ENCODE data around the gene RPL15. TPM values are rescaled to one million over a fixed set of nuclear protein-coding genes. Genes with fewer than 3 reads are reported as not detected.

The RPL15 gene
- total and polyA plus RNA-seq, 4 donors = 1,285 to 3,372 (median 2,309) TPM

- no peak for DNase-seq
- Histone ChIP-seq H3K36me3 (ENCODE audit: control insufficient read depth in 4 of 4, insufficient read depth in 4 of 4, low read length in 4 of 4) (peaks cover 2 to 29% (median 5%) of the 10 kb centered on the region in 4 donors), H3K27ac (ENCODE audit: low read depth in 1 of 2, low read length in 1 of 2) (no peak overlapping the region), H3K9ac (ENCODE audit: insufficient read depth in 1 of 2, low read length in 2 of 2) (no peak overlapping the region), H3K4me1 (ENCODE audit: control insufficient read depth in 5 of 5, insufficient read depth in 5 of 5, low read length in 5 of 5) (peaks cover 0 to 30% (median 3%) of the 10 kb centered on the region in 5 donors), H3K27me3 (ENCODE audit: control insufficient read depth in 3 of 3, insufficient read depth in 3 of 3, low read length in 2 of 3) (no peaks in the 10 kb centered on the region), H3K9me3 (ENCODE audit: control insufficient read depth in 4 of 4, insufficient read depth in 3 of 4, low read length in 3 of 4) (no peaks in the 10 kb centered on the region), H3K4me3 (no peak overlapping the region)
- ATAC-seq (ENCODE audit: insufficient read depth, low FRiP score) = no peak
- WGBS, 2 donors = 68 to 80% methylated on average over 3 of the region's 3 CpGs
- TF ChIP-seq, protein P1, sequence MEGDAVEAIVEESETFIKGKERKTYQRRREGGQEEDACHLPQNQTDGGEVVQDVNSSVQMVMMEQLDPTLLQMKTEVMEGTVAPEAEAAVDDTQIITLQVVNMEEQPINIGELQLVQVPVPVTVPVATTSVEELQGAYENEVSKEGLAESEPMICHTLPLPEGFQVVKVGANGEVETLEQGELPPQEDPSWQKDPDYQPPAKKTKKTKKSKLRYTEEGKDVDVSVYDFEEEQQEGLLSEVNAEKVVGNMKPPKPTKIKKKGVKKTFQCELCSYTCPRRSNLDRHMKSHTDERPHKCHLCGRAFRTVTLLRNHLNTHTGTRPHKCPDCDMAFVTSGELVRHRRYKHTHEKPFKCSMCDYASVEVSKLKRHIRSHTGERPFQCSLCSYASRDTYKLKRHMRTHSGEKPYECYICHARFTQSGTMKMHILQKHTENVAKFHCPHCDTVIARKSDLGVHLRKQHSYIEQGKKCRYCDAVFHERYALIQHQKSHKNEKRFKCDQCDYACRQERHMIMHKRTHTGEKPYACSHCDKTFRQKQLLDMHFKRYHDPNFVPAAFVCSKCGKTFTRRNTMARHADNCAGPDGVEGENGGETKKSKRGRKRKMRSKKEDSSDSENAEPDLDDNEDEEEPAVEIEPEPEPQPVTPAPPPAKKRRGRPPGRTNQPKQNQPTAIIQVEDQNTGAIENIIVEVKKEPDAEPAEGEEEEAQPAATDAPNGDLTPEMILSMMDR (IDR thresholded peaks at IDR 0.05; ENCODE audit: control extremely low read depth, extremely low read depth) = no peak
Measured at GRCh38 chr3:23956701-23957100, 39.8 kb downstream of the RPL15 start.

DNA sequence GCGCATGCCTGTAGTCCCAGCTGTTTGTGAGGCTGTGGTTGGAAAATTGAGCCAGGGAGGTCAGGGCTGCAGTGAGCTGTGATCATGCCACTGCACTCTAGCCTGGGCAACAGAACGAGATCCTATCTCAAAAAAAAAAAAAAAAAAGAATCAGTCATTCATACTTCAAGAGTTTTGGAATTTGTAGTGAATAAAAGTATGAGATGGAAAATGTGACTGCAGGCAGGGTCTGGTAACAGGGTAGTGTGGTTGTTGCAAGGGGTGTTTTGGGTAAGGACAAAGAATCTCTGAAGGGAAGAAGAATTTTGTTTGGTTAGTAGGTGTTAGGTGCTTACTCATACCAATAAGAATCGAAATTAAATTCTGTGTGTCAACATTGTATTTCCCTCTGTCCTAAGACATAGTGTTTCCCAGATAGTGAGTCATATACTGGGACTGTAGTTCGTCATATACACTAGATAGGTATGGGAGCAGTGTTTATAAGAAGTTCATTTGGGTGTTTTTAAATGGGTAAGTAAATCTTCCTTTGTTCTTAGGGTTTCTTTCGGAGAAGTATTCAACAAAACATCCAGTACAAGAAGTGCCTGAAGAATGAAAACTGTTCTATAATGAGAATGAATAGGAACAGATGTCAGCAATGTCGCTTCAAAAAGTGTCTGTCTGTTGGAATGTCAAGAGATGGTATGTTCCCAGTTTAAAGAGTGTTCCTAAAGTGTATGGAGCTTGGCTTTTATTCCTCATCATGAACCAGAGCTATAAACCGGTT lies 42.4 kb downstream of the RPL15 start:
- peak; percentile 70 for ATAC-seq (ENCODE audit: insufficient read depth, low FRiP score)
- TF ChIP-seq, protein P1 (IDR thresholded peaks at IDR 0.05; ENCODE audit: control extremely low read depth, extremely low read depth) = no peak
- no peak for DNase-seq

GRCh38 chr3:23960649-23961048 lies 43.7 kb downstream of the RPL15 start:
- DNase-seq (no peak), ATAC-seq (ENCODE audit: insufficient read depth, low FRiP score) (no peak)
- Histone ChIP-seq H3K4me1 (ENCODE audit: control insufficient read depth in 5 of 5, insufficient read depth in 5 of 5, low read length in 5 of 5) (peaks cover 0 to 11% (median 3%) of the 10 kb centered on the region in 5 donors), H3K27me3 (ENCODE audit: control insufficient read depth in 3 of 3, insufficient read depth in 3 of 3, low read length in 2 of 3) (no peaks in the 10 kb centered on the region), H3K27ac (ENCODE audit: low read depth in 1 of 2, low read length in 1 of 2) (no peak overlapping the region), H3K4me3 (no peak overlapping the region), H3K9me3 (ENCODE audit: control insufficient read depth in 4 of 4, insufficient read depth in 3 of 4, low read length in 3 of 4) (no peaks in the 10 kb centered on the region), H3K9ac (ENCODE audit: insufficient read depth in 1 of 2, low read length in 2 of 2) (no peak overlapping the region), H3K36me3 (ENCODE audit: control insufficient read depth in 4 of 4, insufficient read depth in 4 of 4, low read length in 4 of 4) (peaks cover 6 to 46% (median 11%) of the 10 kb centered on the region in 4 donors)
- WGBS, 2 donors = 71 to 82% methylated on average over 1 of the region's 1 CpG
- TF ChIP-seq, protein P1 (IDR thresholded peaks at IDR 0.05; ENCODE audit: control extremely low read depth, extremely low read depth) = no peak

More for the DNA sequence above, 42.4 kb downstream of the RPL15 start:
- Histone ChIP-seq H3K9me3 (ENCODE audit: control insufficient read depth in 4 of 4, insufficient read depth in 3 of 4, low read length in 3 of 4) (no peaks in the 10 kb centered on the region), H3K36me3 (ENCODE audit: control insufficient read depth in 4 of 4, insufficient read depth in 4 of 4, low read length in 4 of 4) (peaks cover 6 to 41% (median 10%) of the 10 kb centered on the region in 4 donors), H3K4me1 (ENCODE audit: control insufficient read depth in 5 of 5, insufficient read depth in 5 of 5, low read length in 5 of 5) (peaks cover 0 to 8% (median 0%) of the 10 kb centered on the region in 5 donors), H3K4me3 (no peak overlapping the region), H3K27me3 (ENCODE audit: control insufficient read depth in 3 of 3, insufficient read depth in 3 of 3, low read length in 2 of 3) (no peaks in the 10 kb centered on the region), H3K9ac (ENCODE audit: insufficient read depth in 1 of 2, low read length in 2 of 2) (no peak overlapping the region), H3K27ac (ENCODE audit: low read depth in 1 of 2, low read length in 1 of 2) (peak overlapping the region; percentile 40 to 48)
- 73 to 86% methylated on average over 7 of the region's 7 CpGs for WGBS, 2 donors

All from lung (tissue), 12 donors.